ENCODE results near the gene LCN6. TPM values are rescaled to one million over a fixed set of nuclear protein-coding genes. Genes with fewer than 3 reads are reported as not detected.

Gene LCN6
- total and polyA plus RNA-seq, 9 of the 15 experiments (the other 6 are each of a cell fraction or from before 2014, with no cell fraction given): 0.10 to 0.45 (median 0.37) TPM; not detected in 5

DNA sequence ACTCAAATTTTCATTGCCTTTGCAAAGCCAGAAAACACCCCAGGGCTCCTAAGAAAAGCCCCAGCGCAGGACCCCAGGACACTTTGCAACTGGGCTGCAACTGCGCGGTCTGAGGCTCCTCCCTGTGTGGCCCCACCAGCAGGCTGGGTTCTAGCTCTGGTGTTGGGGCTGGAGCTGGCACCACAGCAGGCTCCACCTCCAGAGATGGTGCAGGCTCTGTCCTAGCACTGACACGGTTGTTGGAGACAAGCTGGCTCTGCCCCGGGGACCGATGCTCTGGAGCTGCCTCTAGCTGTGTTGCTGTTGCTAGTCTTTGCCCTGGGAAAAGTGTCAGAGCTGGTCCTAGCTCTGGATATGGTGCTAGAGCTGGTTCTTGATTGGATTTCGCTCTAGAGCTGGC, 19.2 kb downstream of the LCN6 start (continued):
- TF ChIP-seq HIVEP1 (CRISPR knock-in tag; IDR thresholded peaks at IDR 0.05) (no peak), CTBP1 (IDR thresholded peaks at IDR 0.05; ENCODE audit: borderline replicate concordance) (no peak), ZNF175 (CRISPR knock-in tag; IDR thresholded peaks at IDR 0.05; ENCODE audit: low read depth) (no peak)

GRCh38 chr9:136728548-136729123, 19.7 kb downstream of the LCN6 start:
- BruUV-seq (replicated peaks): TSS peak; percentile 49
- Histone ChIP-seq H3K4me2 (ENCODE audit: insufficient read depth, low read length) (peak overlapping the region; percentile 95), H3K79me2 (ENCODE audit: control insufficient read depth, insufficient read depth, low read length) (peaks cover 74% of the 10 kb centered on the region), H4K20me1 (replicated peaks; ENCODE audit: control insufficient read depth, insufficient read depth, low read length) (peaks cover 32% of the 10 kb centered on the region), H3K27ac (ENCODE audit: extremely low read depth, low read depth, low read length) (peak overlapping the region; percentile 97), H3K9me3 (replicated peaks; ENCODE audit: control insufficient read depth, insufficient read depth, low read depth, low read length) (no peaks in the 10 kb centered on the region), H3K9me1 (ENCODE audit: control insufficient read depth, insufficient read depth, low read length) (peaks cover 8% of the 10 kb centered on the region), H2AFZ (ENCODE audit: low read depth, low read length) (peak overlapping the region; percentile 82), H3K36me3 (ENCODE audit: control insufficient read depth, insufficient read depth, low read length) (peaks cover 51% of the 10 kb centered on the region), H3K4me1 (replicated peaks in 1 of 2; ENCODE audit: control insufficient read depth in 2 of 2, insufficient read depth in 2 of 2, low read length in 2 of 2) (peaks cover 29 to 76% of the 10 kb centered on the region in 2 experiments; a peak in 4 of 5 replicates), H3K4me3 (peak overlapping the region; percentile 67), H3K9ac (ENCODE audit: insufficient read depth in 1 of 2, low read depth in 2 of 2, low read length in 2 of 2) (peak overlapping the region; percentile 90 to 100), H3K27me3 (ENCODE audit: control insufficient read depth in 2 of 2, insufficient read depth in 2 of 2, low read length in 2 of 2) (no peaks in the 10 kb centered on the region)
- in situ Hi-C loops (cut with MboI) (no loop called here), intact Hi-C loops (cut with micrococcal nuclease) (no loop called here)
- DNase-seq (ENCODE audit: extremely low read depth in 1 of 4, low spot score in 3 of 4) (peak in 3 of 4 experiments; percentile 49 to 77 (median 76)), FAIRE-seq (no peak), ATAC-seq (peak; percentile 67)
- ChIA-PET POLR2A (interaction anchor here (0.5 to 5.3 kb wide), 36 partner anchors 8 to 940 kb away, joined by 3 to 44 read pairs (median 4); partner anchors contain the start of genes DIPK1B, EDF1, LCN10 and LCN6), CTCF (ENCODE audit: low intra/inter-chr PET ratio) (no interaction called here)
- 1% methylated on average over 43 of the region's 53 CpGs for WGBS (ENCODE audit: insufficient coverage, low coverage, missing lambda C conversion rate)
- TF ChIP-seq GTF2E2 (tag; IDR thresholded peaks at IDR 0.05) (no peak), ZFX (CRISPR knock-in tag; IDR thresholded peaks at IDR 0.05) (no peak; the same call in 1 of the 2 replicates), FOXJ3 (CRISPR knock-in tag; IDR thresholded peaks at IDR 0.05) (no peak), CTBP1 (IDR thresholded peaks at IDR 0.05; ENCODE audit: borderline replicate concordance) (no peak), DMBX1 (CRISPR knock-in tag; IDR thresholded peaks at IDR 0.05; ENCODE audit: borderline replicate concordance) (no peak), ZKSCAN1 (IDR thresholded peaks at IDR 0.05; ENCODE audit: low read depth, low read length) (no peak), KDM4B (IDR thresholded peaks at IDR 0.05; ENCODE audit: borderline replicate concordance in 2 of 2, low read depth in 1 of 2) (no peak), STAG1 (CRISPR knock-in tag; IDR thresholded peaks at IDR 0.05; ENCODE audit: borderline replicate concordance) (no peak), ZNF134 (CRISPR knock-in tag; conservative IDR thresholded peaks at IDR 0.05) (no peak), XRCC5 (IDR thresholded peaks at IDR 0.05; ENCODE audit: low read depth, low read length) (no peak), NRF1 (conservative IDR thresholded peaks at IDR 0.05 in 1 of 2, IDR thresholded peaks at IDR 0.05 in 1 of 2) (peak; percentile 22 to 36; a peak in 2 of 4 replicates), RUNX1 (IDR thresholded peaks at IDR 0.05; ENCODE audit: low read depth) (no peak), SMC3 (conservative IDR thresholded peaks at IDR 0.05; ENCODE audit: insufficient read depth, low read depth, low read length) (no peak), BMI1 (IDR thresholded peaks at IDR 0.05; ENCODE audit: low read length) (no peak), RBFOX2 (IDR thresholded peaks at IDR 0.05; ENCODE audit: low read depth, low read length) (peak; percentile 6; the same call in 1 of the 2 replicates), SMARCA5 (IDR thresholded peaks at IDR 0.05) (no peak), BHLHE40 (IDR thresholded peaks at IDR 0.05; ENCODE audit: low read length) (no peak), LEF1 (IDR thresholded peaks at IDR 0.05) (no peak)
- TF ChIP-seq, protein P1, sequence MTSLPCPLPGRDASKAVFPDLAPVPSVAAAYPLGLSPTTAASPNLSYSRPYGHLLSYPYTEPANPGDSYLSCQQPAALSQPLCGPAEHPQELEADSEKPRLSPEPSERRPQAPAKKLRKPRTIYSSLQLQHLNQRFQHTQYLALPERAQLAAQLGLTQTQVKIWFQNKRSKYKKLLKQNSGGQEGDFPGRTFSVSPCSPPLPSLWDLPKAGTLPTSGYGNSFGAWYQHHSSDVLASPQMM (CRISPR knock-in tag; IDR thresholded peaks at IDR 0.05): no peak

Data from K562 (cell line).